GM21723 (cell line): ENCODE results near the gene RBM6.

Experiments
- ATAC-seq: cut with Tn5 transposase; IDR thresholded peaks from one replicate; pipeline ENCODE4 v1.9.1; 2021; ENCODE audit warnings: mild to moderate bottlenecking, moderate library complexity; ENCODE audit not compliant: unreplicated experiment

RBM6 gene

DNA sequence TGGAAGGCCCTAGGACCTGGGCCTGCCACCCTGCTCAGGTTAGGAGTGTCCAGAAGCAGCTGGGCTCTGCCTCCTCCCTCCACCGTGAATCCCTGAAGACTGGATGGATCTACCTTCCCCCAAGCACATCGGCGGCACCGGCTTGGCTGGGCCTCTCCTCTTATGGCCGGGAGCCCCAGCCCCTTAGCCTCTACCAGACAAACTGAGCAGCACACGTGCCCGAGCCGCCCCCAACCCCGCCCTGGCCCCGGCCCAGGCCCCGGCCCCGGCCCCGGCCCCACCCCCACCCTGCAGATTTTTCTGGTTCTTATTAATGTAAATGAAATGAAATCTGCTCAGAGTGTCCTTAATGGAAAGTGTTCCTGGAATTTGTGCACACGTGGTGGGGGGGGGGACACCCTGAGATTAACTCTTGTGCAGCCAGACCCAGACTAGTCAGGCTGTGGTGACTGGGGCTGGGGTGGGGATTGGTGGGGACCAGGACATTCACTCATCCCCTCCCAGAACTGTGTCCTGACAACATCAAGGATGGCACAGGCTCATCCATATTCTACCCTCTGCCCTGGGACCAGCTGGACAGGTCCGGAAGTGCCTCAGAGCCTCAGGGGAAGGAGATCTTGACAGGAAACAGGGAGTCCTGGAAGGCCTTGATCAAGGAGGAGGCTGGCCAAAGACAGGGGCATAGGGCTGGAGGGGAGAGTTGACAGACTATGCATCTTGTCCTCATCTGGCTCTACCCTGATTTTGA is 184.3 kb downstream of the RBM6 start:
- no peak for ATAC-seq

DNA sequence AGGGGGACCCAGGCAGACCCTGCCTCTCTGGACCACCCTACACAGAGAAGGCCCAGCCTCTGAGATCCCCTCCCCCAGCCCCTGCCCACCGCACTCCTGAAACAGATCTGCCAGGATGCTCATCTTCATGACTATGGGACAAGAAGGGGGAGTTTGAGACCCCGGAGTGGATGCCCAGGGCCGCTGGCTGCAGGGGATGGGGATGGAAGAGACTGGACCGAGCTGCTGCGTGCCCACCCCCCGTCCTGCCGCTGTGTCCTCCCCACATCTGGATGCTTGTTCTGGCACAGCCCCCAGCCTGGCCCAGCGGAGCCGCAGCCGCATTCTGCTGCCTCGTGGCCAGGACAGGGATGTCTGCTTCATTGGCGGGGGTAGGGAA is 184.8 kb downstream of the RBM6 start:
- ATAC-seq, result no peak

- no peak for ATAC-seq
Observed at GRCh38 chr3:50125541-50126286, 185.8 kb downstream of the RBM6 start.

DNA sequence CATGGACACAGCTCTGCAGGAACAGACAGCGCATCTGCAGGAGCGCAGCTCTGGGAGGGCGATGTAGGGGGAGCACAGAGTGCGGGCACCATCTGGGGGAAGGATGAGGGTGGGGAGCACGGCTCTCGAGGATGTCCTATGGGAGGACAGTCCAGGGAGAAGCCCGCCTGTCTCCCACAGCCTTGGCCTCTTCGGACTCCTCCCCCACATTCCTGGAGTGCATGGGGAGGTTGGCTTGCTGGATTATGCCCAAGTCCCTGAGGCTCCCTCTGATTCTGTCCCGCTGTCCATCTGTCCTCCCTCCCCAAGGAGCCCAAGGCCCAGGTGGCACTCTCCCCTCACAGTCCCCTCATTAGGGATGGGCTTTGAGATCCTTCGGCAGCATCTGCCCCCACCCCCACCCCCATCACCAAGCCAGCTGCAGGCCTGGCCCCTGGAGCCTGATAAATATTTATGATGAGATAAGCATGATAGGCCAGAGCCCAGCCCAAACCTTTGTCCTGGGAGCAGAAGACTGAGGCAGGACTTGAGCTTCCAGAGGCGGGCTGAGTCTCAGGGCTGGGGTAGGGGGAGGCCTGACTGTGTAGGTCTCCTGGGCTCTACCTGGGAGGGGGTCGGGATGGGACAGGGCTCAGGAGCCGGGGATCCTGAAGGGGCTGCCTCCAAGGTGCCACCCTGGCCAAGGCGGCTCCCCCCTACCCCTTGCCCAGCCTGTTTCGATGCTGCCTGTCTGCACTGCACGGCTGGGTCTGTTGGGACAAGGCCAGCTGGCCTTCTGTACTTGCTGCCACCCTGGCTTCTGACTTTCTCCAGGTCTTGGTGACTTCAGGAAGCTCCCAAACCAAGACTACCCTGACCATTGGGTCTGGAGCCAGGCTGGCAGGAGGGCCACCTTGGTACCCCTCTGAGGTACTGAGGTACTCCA is 186.6 kb downstream of the RBM6 start:
- ATAC-seq, result no peak
